NCI-H526 (cell line): ENCODE data around the gene PNKP.

Experiments
- DNase-seq, 2 experiments: peaks; one replicate each; lab custom pipeline; 2025; lab: John Stamatoyannopoulos, UW

Gene PNKP

GRCh38 chr19:49890349-49891311, 23.3 kb upstream of the PNKP start:
- DNase-seq: peak; percentile 53 to 91

GRCh38 chr19:49889687-49890348, 22.4 kb upstream of the PNKP start:
- DNase-seq: no peak

GRCh38 chr19:49889038-49889686, 21.8 kb upstream of the PNKP start:
- no peak for DNase-seq

- peak in 1 of 2 experiments; percentile 69 for DNase-seq
These were observed 21.1 kb upstream of the PNKP start for GRCh38 chr19:49888510-49888824.

GRCh38 chr19:49887665-49888509, 20.5 kb upstream of the PNKP start:
- DNase-seq: peak in 1 of 2 experiments; percentile 61

- DNase-seq: no peak
These were observed 19.8 kb upstream of the PNKP start for GRCh38 chr19:49887037-49887664.

- no peak for DNase-seq
These were observed 17.4 kb upstream of the PNKP start for GRCh38 chr19:49884760-49885159.

- no peak for DNase-seq
These were observed 16.7 kb upstream of the PNKP start for GRCh38 chr19:49884109-49884508.

- no peak for DNase-seq
These were observed 15.7 kb upstream of the PNKP start for GRCh38 chr19:49883094-49883493.

- no peak for DNase-seq
These were observed 15.3 kb upstream of the PNKP start for GRCh38 chr19:49882643-49883042.

GRCh38 chr19:49881672-49882394, 14.5 kb upstream of the PNKP start:
- peak in 1 of 2 experiments; percentile 23 for DNase-seq

GRCh38 chr19:49881186-49881585, 13.8 kb upstream of the PNKP start:
- DNase-seq: no peak

- no peak for DNase-seq
These were observed 12.9 kb upstream of the PNKP start for GRCh38 chr19:49880162-49880869.

- no peak for DNase-seq
These were observed 12.0 kb upstream of the PNKP start for GRCh38 chr19:49879243-49879963.

- DNase-seq: no peak
These were observed 11.3 kb upstream of the PNKP start for GRCh38 chr19:49878744-49879070.

- peak; percentile 96 to 98 for DNase-seq
These were observed 10.7 kb upstream of the PNKP start for GRCh38 chr19:49877879-49878743.

GRCh38 chr19:49877020-49877878, 9.9 kb upstream of the PNKP start, which contains the start of the genes AKT1S1 and TBC1D17:
Gene AKT1S1, minus strand, starts transcription at chr19:49877355. Its CDS starts 4,060 bp downstream, at chr19:49873295.
Gene TBC1D17, plus strand, starts transcription at chr19:49877702. Its CDS starts 22 bp downstream, at chr19:49877724.
- DNase-seq: peak; percentile 99 to 100
